ENCODE data around the gene CFAP97.

DNA sequence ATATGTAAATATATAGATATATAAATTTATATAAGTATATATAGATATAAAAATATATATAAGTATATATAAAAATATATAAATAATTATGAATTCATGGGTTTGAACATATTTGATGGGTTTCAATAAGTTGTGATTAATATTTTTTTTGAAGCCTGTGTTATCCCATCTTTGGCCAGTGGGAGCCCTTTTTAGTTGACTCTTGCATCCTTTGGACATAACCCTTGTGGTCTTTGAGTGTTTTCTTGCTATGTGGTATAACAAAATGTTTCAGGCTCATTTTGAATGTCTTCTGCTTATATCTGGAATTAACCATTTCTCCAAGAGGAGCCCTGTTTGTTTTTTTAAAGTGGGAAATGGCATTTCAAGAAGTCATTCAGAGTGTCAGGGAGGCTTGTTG lies 20.8 kb upstream of the CFAP97 start:
- TF ChIP-seq POLR2A (IDR thresholded peaks at IDR 0.05) = no peak
- TF ChIP-seq, protein P1, sequence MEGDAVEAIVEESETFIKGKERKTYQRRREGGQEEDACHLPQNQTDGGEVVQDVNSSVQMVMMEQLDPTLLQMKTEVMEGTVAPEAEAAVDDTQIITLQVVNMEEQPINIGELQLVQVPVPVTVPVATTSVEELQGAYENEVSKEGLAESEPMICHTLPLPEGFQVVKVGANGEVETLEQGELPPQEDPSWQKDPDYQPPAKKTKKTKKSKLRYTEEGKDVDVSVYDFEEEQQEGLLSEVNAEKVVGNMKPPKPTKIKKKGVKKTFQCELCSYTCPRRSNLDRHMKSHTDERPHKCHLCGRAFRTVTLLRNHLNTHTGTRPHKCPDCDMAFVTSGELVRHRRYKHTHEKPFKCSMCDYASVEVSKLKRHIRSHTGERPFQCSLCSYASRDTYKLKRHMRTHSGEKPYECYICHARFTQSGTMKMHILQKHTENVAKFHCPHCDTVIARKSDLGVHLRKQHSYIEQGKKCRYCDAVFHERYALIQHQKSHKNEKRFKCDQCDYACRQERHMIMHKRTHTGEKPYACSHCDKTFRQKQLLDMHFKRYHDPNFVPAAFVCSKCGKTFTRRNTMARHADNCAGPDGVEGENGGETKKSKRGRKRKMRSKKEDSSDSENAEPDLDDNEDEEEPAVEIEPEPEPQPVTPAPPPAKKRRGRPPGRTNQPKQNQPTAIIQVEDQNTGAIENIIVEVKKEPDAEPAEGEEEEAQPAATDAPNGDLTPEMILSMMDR (IDR thresholded peaks at IDR 0.05) = no peak
